Bronchial epithelial cell (primary cell): ENCODE results near the gene UNC93B1. TPM values are rescaled to one million over a fixed set of nuclear protein-coding genes. Genes with fewer than 3 reads are reported as not detected.

ENCODE experiments used
- DNase-seq: peaks from one replicate; pipeline ENCODE4 v3.0.0-alpha.2; 2010; ENCODE audit warnings: low read depth
- FAIRE-seq: peaks from 2 replicates; lab custom pipeline; 2011; peaks lifted over from hg19 to GRCh38; lab: Jason Lieb, UNC
- H3K27me3 ChIP-seq: 2 replicates; pipeline ENCODE4 v1.5.1; 2011; ENCODE audit warnings: low read length; ENCODE audit not compliant: control insufficient read depth, insufficient read depth
- H3K36me3 ChIP-seq: 2 replicates; pipeline ENCODE4 v1.5.1; 2011; ENCODE audit warnings: low read length; ENCODE audit not compliant: control insufficient read depth, insufficient read depth
- H3K4me3 ChIP-seq: 2 replicates; pipeline ENCODE4 v1.5.1; 2011; ENCODE audit warnings: mild to moderate bottlenecking, low read depth, low read length, control low read depth
- total RNA-seq: library from RNA; depleted of rRNA; stranded (reverse); fragments of >200 nt; gene quantifications from 2 replicates; pipeline ENCODE4 v1.2.1, GENCODE V29; 2014
- TF ChIP-seq, protein P1 (sequence below): IDR thresholded peaks from 2 replicates; pipeline ENCODE4 v1.5.1; 2011; ENCODE audit warnings: mild to moderate bottlenecking, moderate library complexity, low read length, control low read depth, inconsistent platforms; ENCODE audit not compliant: insufficient read depth, severe bottlenecking

Gene UNC93B1, protein sequence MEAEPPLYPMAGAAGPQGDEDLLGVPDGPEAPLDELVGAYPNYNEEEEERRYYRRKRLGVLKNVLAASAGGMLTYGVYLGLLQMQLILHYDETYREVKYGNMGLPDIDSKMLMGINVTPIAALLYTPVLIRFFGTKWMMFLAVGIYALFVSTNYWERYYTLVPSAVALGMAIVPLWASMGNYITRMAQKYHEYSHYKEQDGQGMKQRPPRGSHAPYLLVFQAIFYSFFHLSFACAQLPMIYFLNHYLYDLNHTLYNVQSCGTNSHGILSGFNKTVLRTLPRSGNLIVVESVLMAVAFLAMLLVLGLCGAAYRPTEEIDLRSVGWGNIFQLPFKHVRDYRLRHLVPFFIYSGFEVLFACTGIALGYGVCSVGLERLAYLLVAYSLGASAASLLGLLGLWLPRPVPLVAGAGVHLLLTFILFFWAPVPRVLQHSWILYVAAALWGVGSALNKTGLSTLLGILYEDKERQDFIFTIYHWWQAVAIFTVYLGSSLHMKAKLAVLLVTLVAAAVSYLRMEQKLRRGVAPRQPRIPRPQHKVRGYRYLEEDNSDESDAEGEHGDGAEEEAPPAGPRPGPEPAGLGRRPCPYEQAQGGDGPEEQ
- 26.4 and 56.3 TPM in 2 replicates for total RNA-seq

DNA sequence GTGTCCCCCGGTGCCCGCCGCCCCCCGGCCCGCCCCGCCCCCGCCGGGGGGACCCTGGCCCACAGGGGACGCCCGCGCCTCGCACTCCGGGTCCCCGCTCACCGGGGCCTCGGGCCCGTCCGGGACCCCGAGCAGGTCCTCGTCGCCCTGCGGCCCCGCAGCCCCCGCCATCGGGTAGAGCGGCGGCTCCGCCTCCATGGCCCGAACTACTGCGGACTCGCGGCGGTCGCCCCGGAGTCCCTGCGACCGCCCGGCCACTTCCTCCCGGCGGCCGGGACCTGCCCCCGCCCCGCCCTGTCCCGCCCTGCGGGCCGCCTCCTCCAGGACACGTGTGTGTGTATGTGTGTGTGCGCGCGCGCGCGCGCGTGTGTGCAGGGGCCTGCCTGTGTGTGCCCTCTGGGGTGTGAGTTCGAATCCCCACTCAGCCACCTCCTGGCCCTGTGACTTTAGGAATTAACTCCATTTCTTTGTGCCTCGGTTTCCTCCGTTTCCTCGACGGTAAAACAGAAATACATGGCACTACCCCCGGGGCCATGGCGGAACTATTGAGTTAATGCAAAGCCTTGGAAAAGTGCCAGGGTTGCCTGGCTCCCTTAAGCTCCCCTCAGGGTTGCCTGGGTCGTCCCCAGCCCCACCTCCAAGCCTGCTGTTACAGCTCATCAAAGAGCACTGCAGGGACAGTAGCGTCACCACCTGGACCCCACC lies at the start of gene UNC93B1:
Gene UNC93B1 (minus strand): TSS at position 252 of the 705 bp plus-strand sequence. CDS start 54 bp downstream, at position 198.
- no peak for FAIRE-seq
- peak; percentile 46 for DNase-seq

DNA sequence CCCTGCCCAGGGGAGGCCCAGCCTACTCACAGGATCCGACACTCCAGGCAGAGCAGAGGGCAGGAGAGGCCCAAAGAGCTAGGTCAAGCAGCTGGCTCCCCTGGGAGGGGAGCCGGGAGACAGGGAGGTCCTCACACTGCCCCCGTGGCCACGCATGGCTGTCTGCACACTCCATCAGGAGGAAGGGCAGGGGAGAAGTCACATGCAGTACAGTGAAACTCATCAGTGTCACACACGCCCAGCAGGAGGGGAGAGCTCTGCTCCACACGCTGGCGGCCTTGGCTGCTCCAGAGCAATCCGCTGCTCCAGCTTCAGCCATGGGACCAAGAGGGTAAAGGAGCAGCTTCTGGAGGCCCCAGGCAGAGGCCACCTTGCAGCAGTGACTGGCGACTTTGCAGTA lies 49.2 kb upstream of the UNC93B1 start:
- FAIRE-seq, result no peak

More for the DNA sequence above, at the start of gene UNC93B1:
- peak within 1 kb of the TSS; percentile 55 for H3K4me3 ChIP-seq
- no peaks in the 10 kb centered on the region for H3K36me3 ChIP-seq
- TF ChIP-seq, protein P1, sequence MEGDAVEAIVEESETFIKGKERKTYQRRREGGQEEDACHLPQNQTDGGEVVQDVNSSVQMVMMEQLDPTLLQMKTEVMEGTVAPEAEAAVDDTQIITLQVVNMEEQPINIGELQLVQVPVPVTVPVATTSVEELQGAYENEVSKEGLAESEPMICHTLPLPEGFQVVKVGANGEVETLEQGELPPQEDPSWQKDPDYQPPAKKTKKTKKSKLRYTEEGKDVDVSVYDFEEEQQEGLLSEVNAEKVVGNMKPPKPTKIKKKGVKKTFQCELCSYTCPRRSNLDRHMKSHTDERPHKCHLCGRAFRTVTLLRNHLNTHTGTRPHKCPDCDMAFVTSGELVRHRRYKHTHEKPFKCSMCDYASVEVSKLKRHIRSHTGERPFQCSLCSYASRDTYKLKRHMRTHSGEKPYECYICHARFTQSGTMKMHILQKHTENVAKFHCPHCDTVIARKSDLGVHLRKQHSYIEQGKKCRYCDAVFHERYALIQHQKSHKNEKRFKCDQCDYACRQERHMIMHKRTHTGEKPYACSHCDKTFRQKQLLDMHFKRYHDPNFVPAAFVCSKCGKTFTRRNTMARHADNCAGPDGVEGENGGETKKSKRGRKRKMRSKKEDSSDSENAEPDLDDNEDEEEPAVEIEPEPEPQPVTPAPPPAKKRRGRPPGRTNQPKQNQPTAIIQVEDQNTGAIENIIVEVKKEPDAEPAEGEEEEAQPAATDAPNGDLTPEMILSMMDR, result no peak
- no peaks in the 10 kb centered on the region for H3K27me3 ChIP-seq

GRCh38 chr11:68052137-68052873 lies 48.4 kb upstream of the UNC93B1 start:
- TF ChIP-seq, protein P1, result no peak
- Histone ChIP-seq H3K27me3 (no peaks in the 10 kb centered on the region), H3K4me3 (no peak overlapping the region), H3K36me3 (peaks cover 27% of the 10 kb centered on the region)
- DNase-seq (no peak), FAIRE-seq (no peak)

More for the DNA sequence above, 49.2 kb upstream of the UNC93B1 start:
- DNase-seq, result no peak
- Histone ChIP-seq H3K27me3 (no peaks in the 10 kb centered on the region), H3K4me3 (no peak overlapping the region), H3K36me3 (peaks cover 21% of the 10 kb centered on the region)
- TF ChIP-seq, protein P1, result no peak

DNA sequence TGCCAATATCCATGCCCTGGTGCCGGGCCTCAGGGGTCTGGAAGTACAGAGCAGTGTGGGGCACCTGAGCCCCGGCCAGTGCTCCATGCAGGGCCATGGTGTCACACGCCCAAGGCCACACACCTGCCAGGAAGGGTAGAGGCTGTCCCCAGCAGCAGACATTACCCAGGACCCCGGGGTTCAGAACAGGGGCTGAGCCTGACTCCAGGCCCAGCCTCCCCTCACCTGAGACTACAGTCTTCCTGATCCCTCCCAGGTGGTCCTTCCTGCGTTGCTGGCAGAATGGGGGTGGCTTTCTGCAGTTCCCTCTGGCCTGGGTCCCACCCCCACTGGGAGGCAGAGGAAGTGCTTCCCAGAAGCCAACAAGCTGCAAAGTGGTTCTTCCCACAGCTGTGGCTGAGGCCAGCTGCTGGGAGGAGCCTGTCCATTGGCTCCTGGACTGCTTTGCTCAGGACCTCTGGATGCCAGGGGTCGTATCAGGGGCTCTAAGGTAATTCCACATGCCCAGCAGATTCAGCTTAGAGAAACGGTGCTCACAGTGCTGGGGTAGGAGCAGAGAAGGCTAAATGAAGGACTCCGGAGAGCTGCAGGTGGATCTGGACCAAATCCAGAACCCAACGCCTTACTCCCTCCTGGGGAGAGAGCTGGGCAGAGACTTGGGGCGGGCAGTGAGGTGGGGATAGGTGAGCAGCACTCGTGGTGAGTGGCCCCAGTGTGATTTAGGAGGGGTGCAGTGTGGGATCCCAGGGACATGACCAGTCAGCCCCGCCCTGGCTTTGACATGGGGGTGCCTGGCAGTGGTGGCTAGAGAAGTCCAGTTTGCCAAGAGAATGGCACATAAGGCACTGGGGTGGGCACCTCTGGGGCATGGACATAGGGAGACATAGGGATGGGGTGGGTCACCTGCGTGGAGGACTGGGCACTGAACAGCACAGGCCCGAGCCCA lies 47.6 kb upstream of the UNC93B1 start:
- TF ChIP-seq, protein P1, result no peak
- H3K4me3 ChIP-seq, result no peak overlapping the region
- H3K27me3 ChIP-seq, result no peaks in the 10 kb centered on the region
- no peak for DNase-seq
- H3K36me3 ChIP-seq, result peaks cover 28% of the 10 kb centered on the region
- peak; percentile 13 for FAIRE-seq
